OCI-LY7 (cell line): ENCODE data around the gene GNB1. TPM values are rescaled to one million over a fixed set of nuclear protein-coding genes. Genes with fewer than 3 reads are reported as not detected.

Source experiments
- BruUV-seq: library from RNA; stranded (reverse); fragments of 400-500 nt; replicated peaks from 2 replicates; lab custom pipeline; 2021; lab: Mats Ljungman, UMichigan
- CTCF ChIA-PET: fragments of 300-600 bp; sonication (Branson Sonifier 250); formaldehyde crosslinking; loops from one replicate; lab custom pipeline; 2022; ENCODE audit warnings: antibody characterized with exemption; ENCODE audit not compliant: unreplicated experiment; lab: Charles Lee
- POLR2A ChIA-PET: fragments of 300-600 bp; sonication (Branson Sonifier 250); formaldehyde crosslinking; loops from one replicate; lab custom pipeline; 2022; ENCODE audit warnings: antibody characterized with exemption; lab: Charles Lee
- DNase-seq: peaks from one replicate; pipeline ENCODE4 v3.0.0-alpha.2; 2015; ENCODE audit warnings: low spot score
- H2AFZ ChIP-seq: fragments of 200-600 bp; sonication (generic), shearing (Covaris generic); 2 replicates; pipeline ENCODE4 v1.6.1; 2014; ENCODE audit warnings: mild to moderate bottlenecking, antibody characterized with exemption, low read length, moderate library complexity
- H3K27ac ChIP-seq: fragments of 200-600 bp; sonication (generic); 2 replicates; pipeline ENCODE4 v1.5.1; 2014; ENCODE audit warnings: mixed run types, low read depth, mild to moderate bottlenecking, moderate library complexity, low read length, inconsistent platforms; ENCODE audit not compliant: poor library complexity, severe bottlenecking
- H3K36me3 ChIP-seq: fragments of 200-600 bp; sonication (generic); 2 replicates; pipeline ENCODE4 v1.6.1; 2014; ENCODE audit warnings: mild to moderate bottlenecking, antibody characterized with exemption, low read length, moderate library complexity, mixed read lengths; ENCODE audit not compliant: insufficient read depth
- H3K4me1 ChIP-seq: fragments of 200-600 bp; sonication (generic); 2 replicates; pipeline ENCODE4 v1.5.1; 2014; ENCODE audit warnings: mild to moderate bottlenecking, low read length; ENCODE audit not compliant: insufficient read depth, poor library complexity, severe bottlenecking
- H3K4me2 ChIP-seq: fragments of 200-600 bp; sonication (generic); 2 replicates; pipeline ENCODE4 v1.6.1; 2014; ENCODE audit warnings: mild to moderate bottlenecking, low read length
- H3K4me3 ChIP-seq: fragments of 200-600 bp; sonication (generic); 2 replicates; pipeline ENCODE4 v1.5.1; 2014; ENCODE audit warnings: mild to moderate bottlenecking, low read depth, low read length; ENCODE audit not compliant: poor library complexity, severe bottlenecking
- H3K79me2 ChIP-seq: fragments of 200-600 bp; sonication (generic); 2 replicates; pipeline ENCODE4 v1.6.1; 2016; ENCODE audit warnings: low read depth, mild to moderate bottlenecking, low read length, moderate library complexity, mixed read lengths; ENCODE audit not compliant: insufficient read depth
- H3K9me2 ChIP-seq: fragments of 200-600 bp; sonication (generic); 2 replicates; pipeline ENCODE4 v1.6.1; 2016; ENCODE audit warnings: mild to moderate bottlenecking, low read length, mixed read lengths; ENCODE audit not compliant: insufficient read depth
- H3K9me3 ChIP-seq: fragments of 200-600 bp; sonication (generic); 2 replicates; pipeline ENCODE4 v1.6.1; 2014; ENCODE audit warnings: mild to moderate bottlenecking, mixed run types, low read length, mixed read lengths
- H4K20me1 ChIP-seq: fragments of 200-600 bp; sonication (generic); 2 replicates; pipeline ENCODE4 v1.6.1; 2014; ENCODE audit warnings: mild to moderate bottlenecking, antibody characterized with exemption, low read length, moderate library complexity, mixed read lengths; ENCODE audit not compliant: insufficient read depth
- EZH2phosphoT487 ChIP-seq: fragments of 200-600 bp; sonication (generic); IDR thresholded peaks from 2 replicates; pipeline ENCODE4 v1.6.1; 2018; ENCODE audit warnings: low read depth, borderline replicate concordance, mild to moderate bottlenecking, mixed run types, antibody characterized with exemption, low read length, moderate library complexity, mixed read lengths
- intact Hi-C: fragments of 100-400 bp; cut with micrococcal nuclease; formaldehyde crosslinking; loops from one replicate; pipeline ENCODE4 v1.10.0; 2022; ENCODE audit not compliant: unreplicated experiment
- total RNA-seq, 2 experiments: library from RNA; depleted of rRNA in 1 of 2; stranded (reverse); fragments of >200 nt in 1 of 2; shearing (Covaris generic) in 1 of 2; gene quantifications; 2 replicates each; pipeline ENCODE4 v1.2.3, GENCODE V29; 2014 to 2022
- TF ChIP-seq, protein P1 (sequence below): fragments of 200-600 bp; sonication (generic); conservative IDR thresholded peaks from 2 replicates; pipeline ENCODE4 v1.5.1; 2014; ENCODE audit warnings: mild to moderate bottlenecking, antibody characterized with exemption, low read length, moderate library complexity, mixed read lengths

GNB1 gene
- total RNA-seq, 2 experiments from 2014 or later = 101 to 502 TPM

DNA sequence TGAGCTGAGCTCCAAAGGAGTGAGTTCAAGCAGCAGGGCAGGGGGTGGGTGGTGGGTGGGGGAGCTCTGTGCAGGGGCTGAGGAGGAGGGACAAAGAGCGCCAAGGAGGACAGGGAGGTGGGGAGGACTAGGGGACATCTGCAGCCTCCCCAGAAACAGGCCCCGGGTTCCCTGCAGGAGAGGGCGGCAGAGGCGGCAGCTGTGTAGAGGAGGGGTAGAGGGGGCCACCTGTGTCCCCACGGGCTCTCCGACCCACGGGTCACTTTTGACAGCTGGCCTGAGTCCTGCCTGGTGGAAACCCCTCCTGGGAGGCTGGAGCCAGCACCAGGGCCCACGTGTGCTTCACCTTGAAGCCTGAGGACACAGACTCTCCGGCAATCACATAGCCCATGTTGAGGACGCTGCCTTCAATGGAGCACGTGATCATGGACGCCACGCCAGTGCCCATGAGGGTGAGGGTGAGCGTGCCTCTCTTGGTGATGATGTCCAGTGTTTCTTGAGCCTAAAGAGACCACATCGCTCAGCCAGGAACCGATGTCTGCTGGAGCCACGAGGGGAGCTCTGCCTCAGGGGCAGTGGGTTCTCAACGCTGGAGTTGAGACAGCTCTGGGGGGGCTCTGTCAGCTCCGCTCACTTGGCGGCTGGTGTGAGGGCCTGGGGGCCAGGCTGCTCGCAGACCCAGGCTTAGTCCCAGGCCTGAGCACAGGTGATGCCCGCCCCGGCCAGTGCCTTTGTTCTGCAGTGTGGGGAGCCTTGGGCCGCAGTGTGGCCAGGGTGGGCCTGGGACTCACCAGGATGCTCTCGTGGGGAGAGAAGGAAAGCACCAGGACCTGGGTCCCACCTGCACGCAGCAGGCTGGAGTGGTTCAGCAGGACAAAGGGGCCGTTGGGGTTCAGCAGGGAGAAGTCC lies 34.8 kb upstream of the GNB1 start:
- Histone ChIP-seq H3K4me2 (no peak overlapping the region), H3K4me1 (no peaks in the 10 kb centered on the region), H4K20me1 (no peaks in the 10 kb centered on the region), H3K9me3 (no peaks in the 10 kb centered on the region), H3K27ac (no peak overlapping the region), H3K4me3 (no peak overlapping the region), H3K79me2 (no peaks in the 10 kb centered on the region), H2AFZ (no peak overlapping the region), H3K36me3 (no peaks in the 10 kb centered on the region), H3K9me2 (no peaks in the 10 kb centered on the region)
- intact Hi-C loops = no loop called here
- no peak for DNase-seq
- TF ChIP-seq, protein P1, sequence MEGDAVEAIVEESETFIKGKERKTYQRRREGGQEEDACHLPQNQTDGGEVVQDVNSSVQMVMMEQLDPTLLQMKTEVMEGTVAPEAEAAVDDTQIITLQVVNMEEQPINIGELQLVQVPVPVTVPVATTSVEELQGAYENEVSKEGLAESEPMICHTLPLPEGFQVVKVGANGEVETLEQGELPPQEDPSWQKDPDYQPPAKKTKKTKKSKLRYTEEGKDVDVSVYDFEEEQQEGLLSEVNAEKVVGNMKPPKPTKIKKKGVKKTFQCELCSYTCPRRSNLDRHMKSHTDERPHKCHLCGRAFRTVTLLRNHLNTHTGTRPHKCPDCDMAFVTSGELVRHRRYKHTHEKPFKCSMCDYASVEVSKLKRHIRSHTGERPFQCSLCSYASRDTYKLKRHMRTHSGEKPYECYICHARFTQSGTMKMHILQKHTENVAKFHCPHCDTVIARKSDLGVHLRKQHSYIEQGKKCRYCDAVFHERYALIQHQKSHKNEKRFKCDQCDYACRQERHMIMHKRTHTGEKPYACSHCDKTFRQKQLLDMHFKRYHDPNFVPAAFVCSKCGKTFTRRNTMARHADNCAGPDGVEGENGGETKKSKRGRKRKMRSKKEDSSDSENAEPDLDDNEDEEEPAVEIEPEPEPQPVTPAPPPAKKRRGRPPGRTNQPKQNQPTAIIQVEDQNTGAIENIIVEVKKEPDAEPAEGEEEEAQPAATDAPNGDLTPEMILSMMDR = no peak
- no peak for TF ChIP-seq EZH2phosphoT487
- CTCF ChIA-PET = no interaction called here
- POLR2A ChIA-PET = no interaction called here
- no TSS peak for BruUV-seq

DNA sequence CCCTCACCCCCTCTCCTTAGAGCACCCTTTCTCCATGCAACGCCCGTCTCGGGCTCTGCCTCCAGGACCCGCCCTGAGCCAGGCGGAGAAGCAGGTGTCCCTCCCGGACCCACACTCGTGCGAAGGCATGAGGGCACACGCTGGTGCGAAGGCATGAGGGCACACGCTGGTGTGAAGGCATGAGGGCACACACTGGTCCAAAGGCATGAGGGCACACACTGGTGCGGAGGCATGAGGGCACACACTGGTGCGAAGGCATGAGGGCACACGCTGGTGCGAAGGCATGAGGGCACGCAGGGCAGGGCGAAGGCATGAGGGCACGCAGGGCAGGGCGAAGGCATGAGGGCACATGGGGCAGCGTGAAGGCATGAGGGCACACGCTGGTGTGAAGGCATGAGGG lies 34.0 kb upstream of the GNB1 start:
- no peaks in the 10 kb centered on the region for H3K9me3 ChIP-seq
- H4K20me1 ChIP-seq = no peaks in the 10 kb centered on the region
- no peak overlapping the region for H3K27ac ChIP-seq
- H3K36me3 ChIP-seq = no peaks in the 10 kb centered on the region
- BruUV-seq = no TSS peak
- POLR2A ChIA-PET = no interaction called here
- TF ChIP-seq, protein P1 = no peak
- TF ChIP-seq EZH2phosphoT487 = no peak
- no peak overlapping the region for H2AFZ ChIP-seq
- intact Hi-C loops = no loop called here
- no peak overlapping the region for H3K4me3 ChIP-seq
- CTCF ChIA-PET = interaction anchor here (0.6 kb wide), 1 partner anchor 200 kb away, joined by 3 read pairs; no protein-coding TSS in a partner anchor
- no peaks in the 10 kb centered on the region for H3K9me2 ChIP-seq
- no peak for DNase-seq
- no peaks in the 10 kb centered on the region for H3K79me2 ChIP-seq
- peaks cover 2% of the 10 kb centered on the region for H3K4me1 ChIP-seq
- H3K4me2 ChIP-seq = no peak overlapping the region

DNA sequence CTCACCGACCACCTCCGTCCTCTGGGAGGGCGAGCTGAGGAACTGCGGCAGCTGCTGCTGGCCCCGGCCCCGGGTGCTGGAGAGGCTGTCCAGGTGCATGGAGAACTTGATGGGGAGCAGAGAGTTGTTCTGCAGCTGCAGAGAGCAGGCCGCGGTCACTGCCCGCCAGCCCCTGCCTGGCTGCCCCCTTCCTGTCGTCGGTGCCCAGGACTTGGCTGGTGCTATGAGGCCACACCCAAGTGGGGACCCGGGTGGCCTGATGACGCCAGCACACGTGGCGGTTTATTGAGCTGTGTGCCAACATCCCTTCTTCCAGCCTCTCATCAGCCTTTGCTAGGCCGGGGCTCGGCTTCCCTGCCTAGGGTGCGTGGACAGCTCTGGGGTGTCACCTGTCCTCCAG lies 33.5 kb upstream of the GNB1 start:
- peaks cover 5% of the 10 kb centered on the region for H3K4me1 ChIP-seq
- no peaks in the 10 kb centered on the region for H3K36me3 ChIP-seq
- no peak overlapping the region for H2AFZ ChIP-seq
- intact Hi-C loops = no loop called here
- no peak for DNase-seq
- no peak overlapping the region for H3K4me3 ChIP-seq
- no TSS peak for BruUV-seq
- no peaks in the 10 kb centered on the region for H3K9me3 ChIP-seq
- ChIA-PET CTCF (interaction anchor here (0.6 kb wide), 1 partner anchor 200 kb away, joined by 3 read pairs; no protein-coding TSS in a partner anchor), POLR2A (no interaction called here)
- TF ChIP-seq, protein P1 = no peak
- TF ChIP-seq EZH2phosphoT487 = no peak
- H4K20me1 ChIP-seq = no peaks in the 10 kb centered on the region
- H3K9me2 ChIP-seq = no peaks in the 10 kb centered on the region
- no peaks in the 10 kb centered on the region for H3K79me2 ChIP-seq
- no peak overlapping the region for H3K27ac ChIP-seq
- no peak overlapping the region for H3K4me2 ChIP-seq
